GM23338 (cell line): Measurements from ENCODE around the gene F8. TPM values are rescaled to one million over a fixed set of nuclear protein-coding genes. Genes with fewer than 3 reads are reported as not detected.

Experiments
- ATAC-seq: fragments of 200-7000 bp; cut with Tn5 transposase; 3 replicates; pipeline ENCODE4 v1.9.1; 2020
- DNase-seq: peaks from one replicate; pipeline ENCODE4 v3.0.0-alpha.2; 2015; ENCODE audit warnings: low spot score
- H2AFZ ChIP-seq: fragments of 200-600 bp; sonication (generic); 2 replicates; pipeline ENCODE4 v1.8.0; 2016; ENCODE audit warnings: antibody characterized with exemption, mild to moderate bottlenecking, moderate library complexity
- H3F3A ChIP-seq: fragments of 200-600 bp; sonication (generic); replicated peaks from 2 replicates; pipeline ENCODE4 v1.8.0; 2017; ENCODE audit warnings: antibody characterized with exemption, mixed run types, low read depth
- H3K27ac ChIP-seq: fragments of 200-600 bp; sonication (generic); 2 replicates; pipeline ENCODE4 v1.6.1; 2016; ENCODE audit warnings: low read depth
- H3K27me3 ChIP-seq: fragments of 200-600 bp; sonication (generic); 2 replicates; pipeline ENCODE4 v1.8.0; 2016; ENCODE audit warnings: mild to moderate bottlenecking, mixed run types, moderate library complexity; ENCODE audit not compliant: insufficient read depth
- H3K36me3 ChIP-seq: fragments of 200-600 bp; sonication (generic); 2 replicates; pipeline ENCODE4 v1.8.0; 2016; ENCODE audit warnings: mild to moderate bottlenecking; ENCODE audit not compliant: insufficient read depth
- H3K4me1 ChIP-seq: fragments of 200-600 bp; sonication (generic); 2 replicates; pipeline ENCODE4 v1.8.0; 2016; ENCODE audit warnings: mild to moderate bottlenecking, moderate library complexity; ENCODE audit not compliant: insufficient read depth
- H3K4me2 ChIP-seq: fragments of 200-600 bp; sonication (generic); 2 replicates; pipeline ENCODE4 v1.7.1; 2017; ENCODE audit warnings: mixed run types
- H3K4me3 ChIP-seq: fragments of 200-600 bp; sonication (generic); 2 replicates; pipeline ENCODE4 v1.6.1; 2016; ENCODE audit warnings: mixed run types
- H3K79me2 ChIP-seq: fragments of 200-600 bp; sonication (generic); replicated peaks from 2 replicates; pipeline ENCODE4 v1.8.0; 2017; ENCODE audit warnings: mild to moderate bottlenecking; ENCODE audit not compliant: insufficient read depth
- H3K9me2 ChIP-seq: fragments of 200-600 bp; sonication (generic); 2 replicates; pipeline ENCODE4 v1.8.0; 2017; ENCODE audit not compliant: insufficient read depth
- H4K20me1 ChIP-seq: fragments of 200-600 bp; sonication (generic); replicated peaks from 2 replicates; pipeline ENCODE4 v1.8.0; 2017; ENCODE audit warnings: mild to moderate bottlenecking; ENCODE audit not compliant: insufficient read depth
- H3K27ac Mint-ChIP-seq: 2 replicates; pipeline ENCODE4 v1.8.0; 2020; ENCODE audit warnings: inconsistent platforms, mild to moderate bottlenecking, moderate library complexity, mixed read lengths
- H3K27me3 Mint-ChIP-seq: 3 replicates; pipeline ENCODE4 v1.8.0; 2022; ENCODE audit warnings: low read depth, mild to moderate bottlenecking, moderate library complexity, mixed read lengths, inconsistent platforms; ENCODE audit not compliant: insufficient read depth, poor library complexity
- H3K36me3 Mint-ChIP-seq: 3 replicates; pipeline ENCODE4 v1.8.0; 2021; ENCODE audit warnings: low read depth, mild to moderate bottlenecking, inconsistent platforms, moderate library complexity, mixed read lengths
- H3K4me1 Mint-ChIP-seq: 3 replicates; pipeline ENCODE4 v1.8.0; 2020; ENCODE audit warnings: mild to moderate bottlenecking, inconsistent platforms, mixed read lengths
- H3K4me3 Mint-ChIP-seq: 3 replicates; pipeline ENCODE4 v1.8.0; 2021; ENCODE audit warnings: moderate library complexity, mild to moderate bottlenecking, inconsistent platforms, mixed read lengths
- H3K9me3 Mint-ChIP-seq: 3 replicates; pipeline ENCODE4 v1.8.0; 2020; ENCODE audit warnings: moderate library complexity, mild to moderate bottlenecking, inconsistent platforms, mixed read lengths
- CREB1 ChIP-seq: fragments of 250-450 bp; sonication (Bioruptor Pico); IDR thresholded peaks from 2 replicates; pipeline ENCODE4 v1.5.0; 2020; ENCODE audit warnings: low read depth, mild to moderate bottlenecking, moderate library complexity
- EZH2 ChIP-seq: fragments of 200-600 bp; sonication (generic); IDR thresholded peaks from one replicate; pipeline ENCODE4 v1.8.0; 2017; ENCODE audit warnings: antibody characterized with exemption, mild to moderate bottlenecking, low read depth; ENCODE audit not compliant: unreplicated experiment
- EZH2phosphoT487 ChIP-seq: fragments of 200-600 bp; sonication (generic); IDR thresholded peaks from one replicate; pipeline ENCODE4 v1.8.1; 2018; ENCODE audit warnings: antibody characterized with exemption; ENCODE audit not compliant: unreplicated experiment
- JUNB ChIP-seq: IDR thresholded peaks from one replicate; pipeline ENCODE4 v1.6.1; 2016; ENCODE audit warnings: antibody characterized with exemption; ENCODE audit not compliant: unreplicated experiment
- NANOG ChIP-seq: IDR thresholded peaks from 2 replicates; pipeline ENCODE4 v1.6.1; 2016; ENCODE audit warnings: antibody characterized with exemption, borderline replicate concordance
- POLR2AphosphoS5 ChIP-seq: IDR thresholded peaks from 2 replicates; pipeline ENCODE4 v1.6.1; 2016; ENCODE audit warnings: antibody characterized with exemption, low read depth
- STAT1 ChIP-seq: IDR thresholded peaks from one replicate; pipeline ENCODE4 v1.6.1; 2016; ENCODE audit warnings: antibody characterized with exemption; ENCODE audit not compliant: unreplicated experiment
- ZNF114 ChIP-seq: fragments of 250-450 bp; sonication (Bioruptor Pico); IDR thresholded peaks from 2 replicates; pipeline ENCODE4 v1.5.0; 2020; ENCODE audit warnings: mild to moderate bottlenecking, moderate library complexity
- ZNF331 ChIP-seq: fragments of 250-450 bp; sonication (Bioruptor Pico); IDR thresholded peaks from 2 replicates; pipeline ENCODE4 v1.5.0; 2020; ENCODE audit warnings: low read depth, mild to moderate bottlenecking, moderate library complexity
- polyA plus RNA-seq: library from polyadenylated mRNA; unstranded; fragments of >200 nt; fragmentation: Nextera tagmentation; extraction: Ambion mirVana; gene quantifications from 2 replicates; pipeline ENCODE4 v1.2.1, GENCODE V29; 2016
- total RNA-seq: library from RNA; depleted of rRNA; stranded (reverse); fragments of >200 nt; shearing (Covaris generic); gene quantifications from 2 replicates; pipeline ENCODE4 v1.2.3, GENCODE V29; 2014
- TF ChIP-seq, protein P1 (sequence below): IDR thresholded peaks from one replicate; pipeline ENCODE4 v1.6.1; 2018; ENCODE audit warnings: antibody characterized with exemption; ENCODE audit not compliant: unreplicated experiment
- TF ChIP-seq, protein P2 (sequence below): fragments of 250-450 bp; sonication (Bioruptor Pico); IDR thresholded peaks from 2 replicates; pipeline ENCODE4 v1.5.0; 2020; ENCODE audit warnings: mild to moderate bottlenecking, moderate library complexity

Gene F8
- total and polyA plus RNA-seq, 2 experiments from 2014 or later = 0.70 to 1.8 TPM

DNA sequence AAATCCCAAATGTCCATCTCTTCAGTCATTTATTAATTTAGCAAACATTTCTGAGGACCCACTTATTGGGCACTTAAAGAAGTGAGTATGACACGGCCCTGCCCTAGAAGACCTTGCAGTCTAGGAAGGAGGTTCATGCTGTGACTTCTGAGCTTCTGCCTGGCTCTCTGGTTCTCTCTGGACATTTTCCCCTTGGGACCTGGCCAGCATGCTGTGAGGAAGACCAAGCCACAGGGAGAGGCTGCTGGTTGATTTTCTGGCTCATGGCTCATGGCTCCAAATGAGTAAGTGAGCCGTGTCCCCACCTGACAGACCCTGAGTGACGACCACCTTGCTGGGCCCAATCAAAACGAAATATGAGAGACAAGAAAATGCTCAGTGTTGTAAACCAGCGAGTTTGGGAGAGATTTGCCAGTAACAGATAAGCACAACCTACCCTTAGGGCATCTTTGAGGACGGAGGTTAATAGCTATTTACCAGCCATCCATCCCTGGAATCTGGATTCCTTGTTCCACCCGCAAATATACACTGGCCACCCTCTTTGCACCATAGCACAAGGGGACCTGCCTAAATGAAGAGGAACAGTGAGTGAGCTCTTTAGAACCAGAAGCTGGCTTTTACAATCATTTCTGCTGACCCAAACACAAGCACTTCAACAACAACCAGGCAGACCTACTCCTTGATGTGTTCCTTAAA lies 218.1 kb downstream of the F8 start (continued):
- TF ChIP-seq STAT1 = no peak
- TF ChIP-seq CREB1 (CRISPR knock-in tag) = no peak
- TF ChIP-seq POLR2AphosphoS5 = no peak
- TF ChIP-seq, protein P1, sequence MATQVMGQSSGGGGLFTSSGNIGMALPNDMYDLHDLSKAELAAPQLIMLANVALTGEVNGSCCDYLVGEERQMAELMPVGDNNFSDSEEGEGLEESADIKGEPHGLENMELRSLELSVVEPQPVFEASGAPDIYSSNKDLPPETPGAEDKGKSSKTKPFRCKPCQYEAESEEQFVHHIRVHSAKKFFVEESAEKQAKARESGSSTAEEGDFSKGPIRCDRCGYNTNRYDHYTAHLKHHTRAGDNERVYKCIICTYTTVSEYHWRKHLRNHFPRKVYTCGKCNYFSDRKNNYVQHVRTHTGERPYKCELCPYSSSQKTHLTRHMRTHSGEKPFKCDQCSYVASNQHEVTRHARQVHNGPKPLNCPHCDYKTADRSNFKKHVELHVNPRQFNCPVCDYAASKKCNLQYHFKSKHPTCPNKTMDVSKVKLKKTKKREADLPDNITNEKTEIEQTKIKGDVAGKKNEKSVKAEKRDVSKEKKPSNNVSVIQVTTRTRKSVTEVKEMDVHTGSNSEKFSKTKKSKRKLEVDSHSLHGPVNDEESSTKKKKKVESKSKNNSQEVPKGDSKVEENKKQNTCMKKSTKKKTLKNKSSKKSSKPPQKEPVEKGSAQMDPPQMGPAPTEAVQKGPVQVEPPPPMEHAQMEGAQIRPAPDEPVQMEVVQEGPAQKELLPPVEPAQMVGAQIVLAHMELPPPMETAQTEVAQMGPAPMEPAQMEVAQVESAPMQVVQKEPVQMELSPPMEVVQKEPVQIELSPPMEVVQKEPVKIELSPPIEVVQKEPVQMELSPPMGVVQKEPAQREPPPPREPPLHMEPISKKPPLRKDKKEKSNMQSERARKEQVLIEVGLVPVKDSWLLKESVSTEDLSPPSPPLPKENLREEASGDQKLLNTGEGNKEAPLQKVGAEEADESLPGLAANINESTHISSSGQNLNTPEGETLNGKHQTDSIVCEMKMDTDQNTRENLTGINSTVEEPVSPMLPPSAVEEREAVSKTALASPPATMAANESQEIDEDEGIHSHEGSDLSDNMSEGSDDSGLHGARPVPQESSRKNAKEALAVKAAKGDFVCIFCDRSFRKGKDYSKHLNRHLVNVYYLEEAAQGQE = no peak
- no peak for TF ChIP-seq NANOG

DNA sequence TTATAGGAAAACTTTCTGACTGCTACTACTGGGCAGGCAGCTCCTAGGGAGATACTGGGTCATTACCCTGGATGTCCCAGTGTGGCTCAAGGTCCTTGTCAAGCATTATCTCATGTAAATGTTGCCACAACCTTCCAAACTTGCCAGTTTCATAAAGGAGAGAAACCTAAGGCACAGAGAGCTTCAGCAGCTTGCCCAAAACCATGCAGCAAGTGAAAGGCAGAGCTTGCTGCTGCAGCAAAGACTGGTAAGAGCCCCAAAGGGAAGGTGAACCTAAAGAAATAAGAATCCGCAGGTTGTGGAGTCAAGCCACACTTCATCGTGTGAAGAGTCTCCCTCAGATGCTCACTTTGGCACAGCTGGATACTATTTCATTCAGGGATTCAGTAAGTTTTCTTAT lies 219.6 kb downstream of the F8 start:
- H3K4me1 Mint-ChIP-seq = peaks cover 32% of the 10 kb centered on the region
- Histone ChIP-seq H3K4me2 (no peak overlapping the region), H3K4me3 (no peak overlapping the region), H3K36me3 (no peaks in the 10 kb centered on the region), H3F3A (no peaks in the 10 kb centered on the region), H2AFZ (no peak overlapping the region), H3K9me2 (no peaks in the 10 kb centered on the region), H3K27me3 (peaks cover 14% of the 10 kb centered on the region), H3K4me1 (peaks cover 15% of the 10 kb centered on the region; the same call in 1 of the 2 replicates), H4K20me1 (no peaks in the 10 kb centered on the region), H3K27ac (no peak overlapping the region), H3K79me2 (peaks cover 2% of the 10 kb centered on the region; the same call in 1 of the 2 replicates)
- no peak for ATAC-seq
- DNase-seq = no peak
- H3K9me3 Mint-ChIP-seq = peaks cover 9% of the 10 kb centered on the region; the same call in 1 of the 3 replicates
- peaks cover 15% of the 10 kb centered on the region for H3K27me3 Mint-ChIP-seq
- no peak overlapping the region for H3K27ac Mint-ChIP-seq
- no peak overlapping the region for H3K4me3 Mint-ChIP-seq
- H3K36me3 Mint-ChIP-seq = peaks cover 9% of the 10 kb centered on the region; the same call in 1 of the 3 replicates
- TF ChIP-seq EZH2phosphoT487 (no peak), ZNF331 (no peak), STAT1 (no peak), EZH2 (no peak), NANOG (no peak), ZNF114 (no peak), JUNB (no peak)
- TF ChIP-seq, protein P2, sequence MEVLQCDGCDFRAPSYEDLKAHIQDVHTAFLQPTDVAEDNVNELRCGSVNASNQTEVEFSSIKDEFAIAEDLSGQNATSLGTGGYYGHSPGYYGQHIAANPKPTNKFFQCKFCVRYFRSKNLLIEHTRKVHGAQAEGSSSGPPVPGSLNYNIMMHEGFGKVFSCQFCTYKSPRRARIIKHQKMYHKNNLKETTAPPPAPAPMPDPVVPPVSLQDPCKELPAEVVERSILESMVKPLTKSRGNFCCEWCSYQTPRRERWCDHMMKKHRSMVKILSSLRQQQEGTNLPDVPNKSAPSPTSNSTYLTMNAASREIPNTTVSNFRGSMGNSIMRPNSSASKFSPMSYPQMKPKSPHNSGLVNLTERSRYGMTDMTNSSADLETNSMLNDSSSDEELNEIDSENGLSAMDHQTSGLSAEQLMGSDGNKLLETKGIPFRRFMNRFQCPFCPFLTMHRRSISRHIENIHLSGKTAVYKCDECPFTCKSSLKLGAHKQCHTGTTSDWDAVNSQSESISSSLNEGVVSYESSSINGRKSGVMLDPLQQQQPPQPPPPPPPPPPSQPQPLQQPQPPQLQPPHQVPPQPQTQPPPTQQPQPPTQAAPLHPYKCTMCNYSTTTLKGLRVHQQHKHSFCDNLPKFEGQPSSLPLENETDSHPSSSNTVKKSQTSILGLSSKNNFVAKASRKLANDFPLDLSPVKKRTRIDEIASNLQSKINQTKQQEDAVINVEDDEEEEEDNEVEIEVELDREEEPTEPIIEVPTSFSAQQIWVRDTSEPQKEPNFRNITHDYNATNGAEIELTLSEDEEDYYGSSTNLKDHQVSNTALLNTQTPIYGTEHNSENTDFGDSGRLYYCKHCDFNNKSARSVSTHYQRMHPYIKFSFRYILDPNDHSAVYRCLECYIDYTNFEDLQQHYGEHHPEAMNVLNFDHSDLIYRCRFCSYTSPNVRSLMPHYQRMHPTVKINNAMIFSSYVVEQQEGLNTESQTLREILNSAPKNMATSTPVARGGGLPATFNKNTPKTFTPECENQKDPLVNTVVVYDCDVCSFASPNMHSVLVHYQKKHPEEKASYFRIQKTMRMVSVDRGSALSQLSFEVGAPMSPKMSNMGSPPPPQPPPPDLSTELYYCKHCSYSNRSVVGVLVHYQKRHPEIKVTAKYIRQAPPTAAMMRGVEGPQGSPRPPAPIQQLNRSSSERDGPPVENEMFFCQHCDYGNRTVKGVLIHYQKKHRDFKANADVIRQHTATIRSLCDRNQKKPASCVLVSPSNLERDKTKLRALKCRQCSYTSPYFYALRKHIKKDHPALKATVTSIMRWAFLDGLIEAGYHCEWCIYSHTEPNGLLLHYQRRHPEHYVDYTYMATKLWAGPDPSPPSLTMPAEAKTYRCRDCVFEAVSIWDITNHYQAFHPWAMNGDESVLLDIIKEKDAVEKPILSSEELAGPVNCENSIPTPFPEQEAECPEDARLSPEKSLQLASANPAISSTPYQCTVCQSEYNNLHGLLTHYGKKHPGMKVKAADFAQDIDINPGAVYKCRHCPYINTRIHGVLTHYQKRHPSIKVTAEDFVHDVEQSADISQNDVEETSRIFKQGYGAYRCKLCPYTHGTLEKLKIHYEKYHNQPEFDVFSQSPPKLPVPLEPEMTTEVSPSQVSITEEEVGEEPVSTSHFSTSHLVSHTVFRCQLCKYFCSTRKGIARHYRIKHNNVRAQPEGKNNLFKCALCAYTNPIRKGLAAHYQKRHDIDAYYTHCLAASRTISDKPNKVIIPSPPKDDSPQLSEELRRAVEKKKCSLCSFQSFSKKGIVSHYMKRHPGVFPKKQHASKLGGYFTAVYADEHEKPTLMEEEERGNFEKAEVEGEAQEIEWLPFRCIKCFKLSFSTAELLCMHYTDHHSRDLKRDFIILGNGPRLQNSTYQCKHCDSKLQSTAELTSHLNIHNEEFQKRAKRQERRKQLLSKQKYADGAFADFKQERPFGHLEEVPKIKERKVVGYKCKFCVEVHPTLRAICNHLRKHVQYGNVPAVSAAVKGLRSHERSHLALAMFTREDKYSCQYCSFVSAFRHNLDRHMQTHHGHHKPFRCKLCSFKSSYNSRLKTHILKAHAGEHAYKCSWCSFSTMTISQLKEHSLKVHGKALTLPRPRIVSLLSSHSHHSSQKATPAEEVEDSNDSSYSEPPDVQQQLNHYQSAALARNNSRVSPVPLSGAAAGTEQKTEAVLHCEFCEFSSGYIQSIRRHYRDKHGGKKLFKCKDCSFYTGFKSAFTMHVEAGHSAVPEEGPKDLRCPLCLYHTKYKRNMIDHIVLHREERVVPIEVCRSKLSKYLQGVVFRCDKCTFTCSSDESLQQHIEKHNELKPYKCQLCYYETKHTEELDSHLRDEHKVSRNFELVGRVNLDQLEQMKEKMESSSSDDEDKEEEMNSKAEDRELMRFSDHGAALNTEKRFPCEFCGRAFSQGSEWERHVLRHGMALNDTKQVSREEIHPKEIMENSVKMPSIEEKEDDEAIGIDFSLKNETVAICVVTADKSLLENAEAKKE (CRISPR knock-in tag) = no peak
- TF ChIP-seq, protein P1 = no peak
